Occipital lobe (tissue), 2 donors: ENCODE data around the gene BID. TPM values are rescaled to one million over a fixed set of nuclear protein-coding genes. Genes with fewer than 3 reads are reported as not detected.

Source experiments
- DNase-seq: peaks from one replicate; lab custom pipeline; 2025; lab: John Stamatoyannopoulos, UW
- total RNA-seq: library from RNA; depleted of rRNA; stranded (reverse); fragments of >200 nt; gene quantifications from one replicate; pipeline ENCODE4 v1.2.3, GENCODE V29; 2014

Gene BID
- 46.2 TPM for total RNA-seq

GRCh38 chr22:17774206-17774925, at the start of gene BID:
Gene BID (minus strand): TSS chr22:17774469. CDS start chr22:17750116, 24,353 bp downstream.
- DNase-seq: no peak

DNA sequence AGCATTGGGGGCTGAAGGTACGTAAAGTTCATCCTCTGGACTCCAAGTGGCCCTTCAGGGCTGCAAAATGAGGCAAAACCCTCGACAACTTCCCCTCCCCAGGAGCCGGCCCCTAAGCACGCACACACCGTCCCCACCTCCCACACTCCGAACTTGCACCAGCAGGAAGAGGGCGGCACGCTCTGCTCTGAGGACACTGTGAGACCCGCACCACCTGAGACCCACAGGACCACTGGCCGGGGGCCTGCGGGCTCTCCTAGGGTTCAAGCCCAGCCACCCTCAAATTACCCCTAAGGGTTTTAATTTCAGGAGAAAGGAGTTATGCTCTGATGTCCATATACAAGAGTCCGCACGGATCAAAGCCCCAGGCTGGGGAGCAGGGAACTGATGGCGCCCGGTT, 49.7 kb upstream of the BID start:
- DNase-seq: no peak

DNA sequence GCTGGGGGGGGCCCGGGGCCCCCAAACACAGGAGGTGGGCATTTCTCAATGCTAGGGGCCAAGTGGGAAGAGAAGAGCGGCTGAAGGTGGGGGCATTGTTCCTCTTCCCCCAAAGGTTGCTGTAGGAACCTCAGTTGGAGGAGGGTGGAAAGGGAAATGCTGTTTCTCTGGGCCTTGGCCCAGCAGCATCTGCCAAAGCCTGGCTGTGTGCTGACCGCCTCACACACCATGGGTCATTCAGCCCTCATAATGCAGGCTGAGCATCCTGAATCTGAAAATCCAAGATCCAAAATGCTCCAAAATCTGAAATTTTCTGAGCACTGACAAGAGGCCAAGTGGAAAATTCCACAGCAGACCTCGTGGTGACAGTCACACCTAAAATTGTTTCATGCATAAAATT, 49.0 kb upstream of the BID start:
- DNase-seq: no peak

DNA sequence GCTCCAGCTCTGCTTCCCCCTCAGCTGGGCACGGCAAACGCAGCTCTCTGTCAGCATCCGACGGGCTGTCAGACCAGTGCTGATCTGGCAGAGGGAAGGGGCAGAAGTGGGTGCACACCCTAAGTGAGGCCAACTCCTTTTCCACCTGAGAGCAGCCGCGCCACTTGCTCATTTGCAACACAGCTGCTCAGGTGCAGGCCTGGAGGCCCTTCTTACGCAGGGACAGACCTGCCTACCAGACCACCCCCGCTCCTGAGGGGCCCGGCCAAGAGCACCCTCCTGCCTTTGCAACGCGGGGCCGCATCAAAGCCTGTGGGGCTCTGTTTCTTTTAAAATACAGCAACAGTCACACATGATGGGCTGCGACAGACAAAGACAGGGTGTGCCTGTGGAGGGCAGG, 47.8 kb upstream of the BID start:
- DNase-seq: no peak

DNA sequence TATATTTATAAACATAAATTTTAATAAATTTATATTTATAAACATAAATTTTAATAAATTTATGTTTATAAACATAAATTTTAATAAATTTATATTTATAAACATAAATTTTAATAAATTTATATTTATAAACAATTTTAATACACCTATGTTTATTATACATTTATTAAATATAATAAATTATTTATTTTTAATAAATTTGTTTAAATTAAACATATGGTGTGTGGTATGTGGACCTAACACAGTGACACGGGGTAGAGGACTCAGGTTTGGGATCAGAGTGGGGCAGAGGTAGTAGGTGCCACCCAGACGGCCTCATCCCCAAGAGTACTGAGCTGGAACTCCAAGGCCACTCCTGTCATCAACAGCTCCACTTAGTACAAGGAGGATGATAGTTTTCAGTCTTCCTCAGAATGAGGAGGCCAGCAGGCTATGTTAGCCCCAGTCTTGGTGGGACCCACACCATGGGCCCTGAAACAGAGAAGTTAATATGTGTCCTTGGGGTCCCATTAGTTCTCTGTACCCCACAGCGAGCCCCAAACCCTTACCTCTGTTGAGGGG, 46.7 kb upstream of the BID start:
- no peak for DNase-seq

DNA sequence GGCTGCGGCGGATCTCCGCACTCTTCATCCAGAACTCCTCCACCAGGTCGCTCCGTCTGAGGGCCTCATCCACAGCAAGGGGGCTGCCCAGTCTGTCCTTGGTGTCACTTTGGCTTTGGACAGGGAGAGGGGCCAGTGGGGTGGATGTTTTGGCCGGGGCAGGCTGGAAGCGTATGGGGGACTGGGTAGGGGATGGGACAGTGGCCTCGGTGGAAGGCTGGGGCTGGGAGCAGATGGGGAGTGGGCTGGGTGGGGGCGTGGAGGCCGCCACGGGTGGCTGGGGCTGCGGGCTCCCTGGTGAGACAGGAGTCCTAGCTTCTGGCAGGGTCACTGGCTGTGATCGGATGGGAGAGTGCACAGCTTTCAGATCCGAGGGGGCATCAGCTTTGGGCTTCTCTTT, 44.4 kb upstream of the BID start:
- no peak for DNase-seq

- no peak for DNase-seq
These were observed 43.9 kb upstream of the BID start for GRCh38 chr22:17818180-17818579.

- DNase-seq: no peak
These were observed 43.3 kb upstream of the BID start for GRCh38 chr22:17817511-17818065.

- no peak for DNase-seq
These were observed 42.8 kb upstream of the BID start for GRCh38 chr22:17817079-17817478.

DNA sequence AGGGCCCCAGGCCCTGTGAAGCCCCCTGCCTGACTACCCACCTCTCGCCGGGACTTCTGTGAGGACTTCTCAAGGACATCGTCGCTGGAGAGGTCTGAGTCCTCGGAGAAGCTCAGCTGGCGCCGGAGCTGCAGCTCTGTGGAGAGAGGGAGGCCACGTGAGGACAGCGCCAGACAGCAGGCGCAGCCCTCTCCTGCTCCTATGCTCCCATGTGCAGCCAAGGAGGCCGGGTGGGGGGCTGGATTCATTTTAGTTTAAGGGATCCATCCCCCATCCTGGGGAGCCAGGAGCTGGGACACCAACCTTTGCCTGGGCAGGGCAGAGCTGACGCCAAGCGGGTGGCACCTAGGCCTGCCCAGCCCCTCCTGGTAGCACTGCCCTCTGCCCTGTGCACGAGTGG, 42.4 kb upstream of the BID start:
- DNase-seq: no peak

- DNase-seq: no peak
These were observed 41.5 kb upstream of the BID start for GRCh38 chr22:17815703-17816254.

GRCh38 chr22:17814830-17815229, 40.6 kb upstream of the BID start:
- DNase-seq: no peak

DNA sequence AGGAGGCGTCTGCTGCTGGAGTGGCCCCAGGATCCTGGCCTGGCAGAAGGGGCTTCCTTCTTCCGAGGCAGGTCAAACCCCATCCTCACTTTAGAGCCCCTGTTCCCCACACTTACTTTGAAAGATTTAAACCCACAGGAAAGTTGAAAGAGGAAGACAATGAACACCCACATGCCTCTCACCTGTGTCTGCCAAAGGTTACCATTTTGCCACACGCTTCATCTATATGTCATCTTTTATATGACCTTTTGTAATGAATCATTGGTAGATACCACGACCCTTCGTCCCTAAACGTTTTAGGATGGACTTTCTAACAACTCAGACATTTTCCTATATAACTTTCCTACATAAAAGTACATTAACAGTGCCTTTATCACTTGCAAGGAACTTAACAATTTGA, 39.8 kb upstream of the BID start:
- no peak for DNase-seq

DNA sequence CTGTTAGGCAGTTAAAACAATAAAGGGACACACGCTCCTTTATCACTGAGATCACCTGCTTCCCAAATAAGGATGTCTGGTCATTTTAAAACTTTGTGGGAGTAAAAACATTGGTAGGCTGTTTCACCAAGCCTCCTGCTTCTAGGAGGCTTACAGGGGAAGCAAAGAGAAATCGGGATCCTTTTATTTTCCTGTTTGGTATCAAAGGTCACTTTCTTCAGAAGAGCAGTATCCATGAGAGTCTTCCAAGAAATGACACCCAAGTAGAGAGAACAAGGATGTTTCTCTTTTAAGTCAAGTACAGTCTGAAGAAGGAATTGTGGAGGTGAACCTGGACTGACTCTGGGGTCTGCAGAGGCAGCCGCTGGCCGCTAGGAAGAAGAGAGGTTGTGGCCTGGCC, 36.9 kb upstream of the BID start:
- no peak for DNase-seq

DNA sequence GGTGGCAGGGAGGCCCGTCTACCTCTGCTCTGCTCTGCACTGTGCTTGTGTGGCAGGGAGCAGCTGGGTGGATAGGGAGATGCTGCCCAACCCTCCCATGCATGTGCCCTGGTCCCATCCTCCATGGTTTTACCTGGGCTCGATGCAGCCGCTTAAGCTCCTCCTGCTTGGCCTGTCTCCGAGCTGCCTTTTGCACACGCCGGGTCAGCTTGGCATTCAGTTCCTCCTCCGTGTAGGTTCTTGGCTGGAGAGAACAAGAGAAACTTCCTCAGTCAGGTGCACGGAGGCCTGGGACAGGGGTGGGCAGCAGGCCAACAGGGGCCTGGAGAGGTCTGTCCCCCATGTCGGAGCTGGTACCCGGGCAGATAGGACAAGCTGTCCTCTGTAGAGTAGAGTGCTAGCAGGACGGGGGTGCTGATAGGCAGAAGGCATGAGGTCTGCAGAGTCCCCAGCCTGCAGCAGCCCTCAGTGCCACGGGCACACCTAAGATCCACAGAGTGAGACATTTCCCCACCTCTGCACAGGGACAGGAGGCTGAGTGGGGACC, 36.4 kb upstream of the BID start:
- no peak for DNase-seq

GRCh38 chr22:17808693-17809403, 34.6 kb upstream of the BID start:
- no peak for DNase-seq

DNA sequence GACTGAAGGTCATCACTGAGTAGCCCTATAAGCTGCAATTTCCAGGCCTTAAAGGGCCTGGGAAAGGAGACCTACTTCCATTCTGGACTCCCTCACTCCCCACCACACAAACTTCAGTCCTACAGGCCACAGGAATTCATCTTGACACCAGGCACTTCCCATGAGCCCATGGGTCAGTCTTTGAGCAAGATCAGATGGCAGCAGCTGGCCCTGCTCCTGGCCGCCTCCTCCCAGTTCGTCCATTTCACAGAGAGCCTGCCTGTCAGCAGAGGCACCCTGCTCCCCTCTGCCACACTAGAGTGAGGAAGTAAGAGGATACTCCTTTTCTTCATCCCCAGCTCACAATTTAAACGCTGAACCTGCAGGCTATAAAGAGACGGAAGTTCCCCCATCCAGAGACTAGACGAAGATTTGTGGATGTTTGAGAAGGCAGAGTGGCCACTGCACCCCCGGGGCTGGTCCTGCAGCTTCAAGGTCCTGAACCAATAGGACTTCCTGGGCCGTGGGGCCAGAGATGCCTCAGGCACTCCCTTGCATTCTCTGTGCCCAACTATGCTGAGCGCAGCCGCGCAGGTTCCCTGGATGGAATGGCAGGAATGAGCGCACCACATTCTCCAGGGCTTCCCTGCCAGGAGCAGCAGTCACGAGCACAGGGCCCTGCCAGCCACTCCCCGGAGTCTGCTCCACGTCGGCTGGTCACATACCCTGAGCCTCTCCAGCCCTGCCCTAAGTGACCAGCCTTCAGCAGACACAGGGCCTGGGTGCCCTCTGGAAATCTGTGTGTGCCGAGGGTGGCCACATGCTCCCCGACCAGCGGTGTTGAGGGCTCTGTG, 33.5 kb upstream of the BID start:
- DNase-seq: no peak

DNA sequence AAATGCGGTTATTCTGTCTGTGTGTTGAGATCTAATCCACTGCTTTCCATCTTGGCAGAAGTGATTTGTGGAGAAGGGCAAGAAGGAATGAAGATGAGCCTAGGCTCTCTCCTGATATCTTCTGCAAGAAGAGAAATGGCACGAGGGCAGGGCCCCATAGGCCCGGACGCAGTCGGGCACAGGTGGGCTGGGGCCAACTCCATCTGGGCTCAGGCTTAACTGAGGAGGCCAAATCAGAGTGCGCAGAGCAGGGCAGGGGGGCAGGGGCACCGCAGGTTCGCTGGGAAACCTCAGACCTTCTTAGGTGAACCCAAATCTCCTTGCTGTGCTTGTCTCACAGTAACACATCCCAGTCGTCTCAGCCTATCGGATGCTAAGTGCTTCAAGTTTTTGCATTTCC, 32.8 kb upstream of the BID start:
- no peak for DNase-seq

DNA sequence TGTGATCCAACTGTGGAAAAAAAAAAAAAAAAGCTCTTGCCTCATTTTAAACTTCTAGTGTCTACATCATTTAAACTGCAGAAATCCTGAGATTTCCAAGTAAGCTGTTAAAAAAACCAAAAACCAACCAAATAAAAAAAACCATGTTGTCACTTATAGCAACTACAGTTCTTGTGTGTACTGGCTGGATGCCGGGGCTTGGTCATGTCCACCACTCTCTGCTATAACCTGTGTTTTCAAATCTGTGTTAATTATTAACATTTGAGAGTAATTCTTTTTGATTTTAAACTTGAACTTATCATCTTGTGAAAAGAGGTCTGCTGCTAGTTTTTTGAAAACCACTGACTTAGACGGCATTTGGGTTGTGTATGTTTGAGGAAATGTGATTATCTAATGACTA, 32.2 kb upstream of the BID start:
- DNase-seq: no peak

- no peak for DNase-seq
These were observed 30.2 kb upstream of the BID start for GRCh38 chr22:17804331-17805080.
